ENCODE measurements around the gene NUP88.

NUP88 gene

GRCh38 chr17:5419959-5420653, 644 bp upstream of the NUP88 start, which contains the start of gene RPAIN:
RPAIN (plus strand) TSS chr17:5420182; CDS start chr17:5420211, 29 bp downstream.
- Histone ChIP-seq H3K27ac (ENCODE audit: low read depth, low read length) (peak within 1 kb of the TSS; percentile 85), H3K27me3 (ENCODE audit: insufficient read depth, low read length) (no peaks in the 10 kb centered on the region), H3K4me1 (ENCODE audit: insufficient read depth, low read length) (peaks cover 7% of the 10 kb centered on the region; the same call in 1 of the 2 replicates), H3K9me3 (ENCODE audit: insufficient read depth, low read depth, low read length) (no peaks in the 10 kb centered on the region), H3K36me3 (ENCODE audit: insufficient read depth, low read length) (peaks cover 65% of the 10 kb centered on the region), H3K4me3 (ENCODE audit: low read length) (peak within 1 kb of the TSS; percentile 89), H3K9ac (ENCODE audit: low read depth, low read length) (peak within 1 kb of the TSS; percentile 96)
- WGBS: under 1% methylated on average over 40 of the region's 41 CpGs

- H3K4me3 ChIP-seq (ENCODE audit: low read length): peak overlapping the region; percentile 89
- peak overlapping the region; percentile 82 for H3K27ac ChIP-seq (ENCODE audit: low read depth, low read length)
- no peaks in the 10 kb centered on the region for H3K27me3 ChIP-seq (ENCODE audit: insufficient read depth, low read length)
- H3K9ac ChIP-seq (ENCODE audit: low read depth, low read length): peak overlapping the region; percentile 94
- H3K4me1 ChIP-seq (ENCODE audit: insufficient read depth, low read length): peaks cover 7% of the 10 kb centered on the region; the same call in 1 of the 2 replicates
- H3K36me3 ChIP-seq (ENCODE audit: insufficient read depth, low read length): peaks cover 62% of the 10 kb centered on the region
- WGBS: under 1% methylated on average over 26 of the region's 26 CpGs
- H3K9me3 ChIP-seq (ENCODE audit: insufficient read depth, low read depth, low read length): no peaks in the 10 kb centered on the region
Observed at GRCh38 chr17:5418858-5419355, 555 bp downstream of the NUP88 start.

DNA sequence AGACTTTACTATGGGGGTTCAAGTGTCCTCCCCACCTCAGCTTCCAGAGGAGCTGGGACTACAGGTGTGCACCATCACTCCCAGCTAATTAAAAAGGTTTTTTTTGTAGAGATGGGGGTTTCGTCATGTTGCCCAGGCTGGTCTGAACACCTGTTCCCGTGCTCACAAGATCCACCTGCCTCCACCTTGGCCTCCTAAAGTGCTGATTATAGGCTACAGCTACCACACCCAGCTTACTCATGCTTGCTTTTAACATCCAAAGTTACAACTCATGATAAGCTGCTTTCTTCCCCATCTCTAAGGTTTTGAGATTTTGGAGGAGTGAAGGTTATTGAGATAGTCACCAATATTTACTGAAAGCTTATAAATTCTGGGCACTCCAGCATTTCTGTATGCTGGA, 2.6 kb downstream of the NUP88 start:
- Histone ChIP-seq H3K27ac (ENCODE audit: low read depth, low read length) (no peak overlapping the region), H3K36me3 (ENCODE audit: insufficient read depth, low read length) (peaks cover 62% of the 10 kb centered on the region), H3K4me3 (ENCODE audit: low read length) (no peak overlapping the region), H3K27me3 (ENCODE audit: insufficient read depth, low read length) (no peaks in the 10 kb centered on the region), H3K4me1 (ENCODE audit: insufficient read depth, low read length) (peaks cover 7% of the 10 kb centered on the region; the same call in 1 of the 2 replicates), H3K9ac (ENCODE audit: low read depth, low read length) (no peak overlapping the region), H3K9me3 (ENCODE audit: insufficient read depth, low read depth, low read length) (no peaks in the 10 kb centered on the region)
- WGBS: 95% methylated on average over 2 of the region's 2 CpGs

GRCh38 chr17:5413682-5414081, 5.8 kb downstream of the NUP88 start:
- Histone ChIP-seq H3K9me3 (ENCODE audit: insufficient read depth, low read depth, low read length) (no peaks in the 10 kb centered on the region), H3K36me3 (ENCODE audit: insufficient read depth, low read length) (peaks cover 82% of the 10 kb centered on the region), H3K9ac (ENCODE audit: low read depth, low read length) (no peak overlapping the region), H3K4me1 (ENCODE audit: insufficient read depth, low read length) (no peaks in the 10 kb centered on the region), H3K27ac (ENCODE audit: low read depth, low read length) (no peak overlapping the region), H3K27me3 (ENCODE audit: insufficient read depth, low read length) (no peaks in the 10 kb centered on the region), H3K4me3 (ENCODE audit: low read length) (no peak overlapping the region)
- 93% methylated on average over 4 of the region's 4 CpGs for WGBS

DNA sequence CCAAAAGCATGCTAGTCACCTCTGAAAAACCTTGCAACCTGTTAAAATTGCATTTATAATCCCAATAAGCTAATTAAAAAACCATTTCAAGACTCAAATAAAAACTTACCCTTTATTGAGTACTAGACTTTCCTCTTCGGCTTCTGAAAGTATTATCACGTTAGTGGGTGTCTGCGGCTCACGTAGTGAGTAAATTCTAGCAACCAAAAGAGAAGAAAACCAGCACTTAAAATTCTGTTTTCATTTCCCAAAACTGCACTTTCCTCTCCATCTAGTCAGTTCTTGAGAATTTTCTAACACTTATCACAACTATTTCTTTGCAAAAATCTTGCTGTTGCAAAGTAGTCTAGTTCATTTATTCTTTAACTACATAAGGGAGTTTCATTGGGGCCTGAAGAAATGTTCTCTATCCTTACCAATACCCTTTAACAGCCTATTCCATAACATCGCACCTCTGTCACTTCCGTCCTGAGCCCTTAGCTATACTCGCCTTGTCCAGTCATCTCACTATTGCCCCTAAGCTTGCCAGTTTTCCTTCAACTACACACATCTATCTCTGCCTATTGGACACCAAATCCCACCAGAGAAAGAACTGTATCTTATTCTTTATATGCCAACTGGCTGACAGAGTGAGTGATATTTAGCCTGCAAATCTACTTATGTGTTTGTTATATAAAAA, 8.7 kb downstream of the NUP88 start:
- H3K9ac ChIP-seq (ENCODE audit: low read depth, low read length): no peak overlapping the region
- peaks cover 93% of the 10 kb centered on the region for H3K36me3 ChIP-seq (ENCODE audit: insufficient read depth, low read length)
- no peaks in the 10 kb centered on the region for H3K4me1 ChIP-seq (ENCODE audit: insufficient read depth, low read length)
- WGBS: 96% methylated on average over 7 of the region's 7 CpGs
- no peaks in the 10 kb centered on the region for H3K9me3 ChIP-seq (ENCODE audit: insufficient read depth, low read depth, low read length)
- H3K27me3 ChIP-seq (ENCODE audit: insufficient read depth, low read length): no peaks in the 10 kb centered on the region
- no peak overlapping the region for H3K27ac ChIP-seq (ENCODE audit: low read depth, low read length)
- H3K4me3 ChIP-seq (ENCODE audit: low read length): no peak overlapping the region

DNA sequence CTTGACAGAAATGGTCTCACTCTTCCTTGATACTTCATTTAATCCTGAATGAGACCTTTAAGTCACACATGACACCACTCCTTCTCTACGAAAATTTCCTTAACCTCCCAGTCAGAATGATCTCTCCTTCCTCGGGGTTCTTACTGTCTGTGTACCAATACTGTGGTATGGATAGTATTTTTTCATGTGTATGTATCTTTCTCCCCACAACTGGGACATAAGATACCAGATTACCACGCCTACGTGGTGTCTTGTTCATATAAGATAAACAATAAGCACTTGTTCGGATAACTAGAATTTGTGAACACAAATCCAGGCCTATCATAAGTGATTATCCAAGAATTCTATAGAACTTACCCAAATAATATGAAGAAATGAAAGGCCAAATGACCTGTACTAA, 11.3 kb downstream of the NUP88 start:
- H3K27ac ChIP-seq (ENCODE audit: low read depth, low read length): no peak overlapping the region
- no peak overlapping the region for H3K4me3 ChIP-seq (ENCODE audit: low read length)
- H3K9ac ChIP-seq (ENCODE audit: low read depth, low read length): no peak overlapping the region
- WGBS: 72% methylated on average over 4 of the region's 5 CpGs
- no peaks in the 10 kb centered on the region for H3K27me3 ChIP-seq (ENCODE audit: insufficient read depth, low read length)
- peaks cover 95% of the 10 kb centered on the region for H3K36me3 ChIP-seq (ENCODE audit: insufficient read depth, low read length)
- H3K9me3 ChIP-seq (ENCODE audit: insufficient read depth, low read depth, low read length): no peaks in the 10 kb centered on the region
- H3K4me1 ChIP-seq (ENCODE audit: insufficient read depth, low read length): no peaks in the 10 kb centered on the region

DNA sequence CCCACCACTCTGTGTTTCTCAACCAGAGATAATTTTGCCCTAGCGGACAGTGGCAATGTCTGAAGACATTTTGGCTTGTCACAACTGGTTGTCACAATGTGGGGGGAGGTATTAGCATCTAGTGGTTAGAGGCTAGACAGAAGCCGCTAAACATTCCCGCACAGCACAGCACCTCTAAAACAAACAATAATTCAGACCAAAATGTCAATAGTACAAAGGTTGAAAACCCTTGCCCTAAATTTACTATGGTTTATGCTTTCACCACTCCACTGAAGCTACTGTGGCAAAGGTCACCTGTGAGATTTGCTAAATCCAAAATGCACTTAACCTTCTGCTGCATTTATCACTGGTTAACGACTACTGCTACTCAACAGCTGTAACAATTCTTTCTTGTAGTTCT, 14.1 kb downstream of the NUP88 start:
- Histone ChIP-seq H3K27ac (ENCODE audit: low read depth, low read length) (no peak overlapping the region), H3K27me3 (ENCODE audit: insufficient read depth, low read length) (no peaks in the 10 kb centered on the region), H3K4me1 (ENCODE audit: insufficient read depth, low read length) (no peaks in the 10 kb centered on the region), H3K9ac (ENCODE audit: low read depth, low read length) (no peak overlapping the region), H3K4me3 (ENCODE audit: low read length) (no peak overlapping the region), H3K36me3 (ENCODE audit: insufficient read depth, low read length) (peaks cover 95% of the 10 kb centered on the region), H3K9me3 (ENCODE audit: insufficient read depth, low read depth, low read length) (no peaks in the 10 kb centered on the region)
- 92% methylated on average over 4 of the region's 4 CpGs for WGBS

DNA sequence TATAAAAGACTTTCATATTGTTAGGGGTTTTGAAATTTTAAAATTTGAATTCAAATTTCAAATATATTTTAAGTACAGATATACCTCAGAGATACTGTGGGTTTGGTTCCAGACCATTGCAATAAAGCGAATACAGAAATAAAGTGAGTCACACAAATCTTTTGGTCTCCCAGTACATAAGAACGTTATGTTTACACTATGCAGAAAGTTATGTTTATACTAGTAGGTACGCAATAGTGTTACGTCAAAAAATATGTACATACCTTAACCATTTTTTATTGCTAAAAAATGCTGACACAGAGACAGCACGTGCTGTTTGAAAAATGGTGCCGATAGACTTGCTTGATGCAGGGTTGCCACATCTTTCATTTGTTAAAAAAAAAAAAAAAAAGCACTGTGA, 19.7 kb downstream of the NUP88 start:
- no peak overlapping the region for H3K4me3 ChIP-seq (ENCODE audit: low read length)
- 80% methylated on average over 6 of the region's 6 CpGs for WGBS
- H3K36me3 ChIP-seq (ENCODE audit: insufficient read depth, low read length): peaks cover 91% of the 10 kb centered on the region

DNA sequence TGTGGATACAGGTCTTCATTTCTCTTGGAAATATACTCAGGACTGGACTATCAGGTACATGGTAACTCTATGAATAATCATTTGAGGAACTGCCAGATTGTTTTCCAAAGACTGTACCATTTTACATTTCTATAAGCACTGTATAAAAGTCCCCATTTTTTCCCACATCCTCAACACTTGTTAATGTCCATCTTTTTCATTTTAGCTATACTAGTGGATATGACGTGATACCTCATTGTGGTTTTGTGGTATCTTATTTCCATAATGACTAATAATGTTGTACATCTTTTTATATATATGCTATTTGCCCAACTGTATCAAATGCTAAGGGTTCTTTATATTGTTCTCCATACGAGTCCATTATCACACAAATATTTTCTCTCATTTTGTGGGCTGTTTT, 22.9 kb downstream of the NUP88 start:
- Histone ChIP-seq H3K27me3 (ENCODE audit: insufficient read depth, low read length) (no peaks in the 10 kb centered on the region), H3K27ac (ENCODE audit: low read depth, low read length) (no peak overlapping the region), H3K4me3 (ENCODE audit: low read length) (no peak overlapping the region), H3K9ac (ENCODE audit: low read depth, low read length) (no peak overlapping the region), H3K4me1 (ENCODE audit: insufficient read depth, low read length) (no peaks in the 10 kb centered on the region), H3K9me3 (ENCODE audit: insufficient read depth, low read depth, low read length) (no peaks in the 10 kb centered on the region), H3K36me3 (ENCODE audit: insufficient read depth, low read length) (peaks cover 94% of the 10 kb centered on the region)
- no CpG with 5 or more reads among the region's 2 CpGs for whole genome bisulfite sequencing

More for the DNA sequence above, 19.7 kb downstream of the NUP88 start:
- H3K27me3 ChIP-seq (ENCODE audit: insufficient read depth, low read length): no peaks in the 10 kb centered on the region
- no peaks in the 10 kb centered on the region for H3K4me1 ChIP-seq (ENCODE audit: insufficient read depth, low read length)
- no peak overlapping the region for H3K27ac ChIP-seq (ENCODE audit: low read depth, low read length)
- H3K9me3 ChIP-seq (ENCODE audit: insufficient read depth, low read depth, low read length): no peaks in the 10 kb centered on the region
- no peak overlapping the region for H3K9ac ChIP-seq (ENCODE audit: low read depth, low read length)

GRCh38 chr17:5391678-5392077, 27.8 kb downstream of the NUP88 start:
- 95% methylated on average over 5 of the region's 5 CpGs for WGBS
- Histone ChIP-seq H3K36me3 (ENCODE audit: insufficient read depth, low read length) (peaks cover 89% of the 10 kb centered on the region), H3K27me3 (ENCODE audit: insufficient read depth, low read length) (no peaks in the 10 kb centered on the region), H3K9ac (ENCODE audit: low read depth, low read length) (no peak overlapping the region), H3K9me3 (ENCODE audit: insufficient read depth, low read depth, low read length) (no peaks in the 10 kb centered on the region), H3K27ac (ENCODE audit: low read depth, low read length) (no peak overlapping the region), H3K4me1 (ENCODE audit: insufficient read depth, low read length) (no peaks in the 10 kb centered on the region), H3K4me3 (ENCODE audit: low read length) (no peak overlapping the region)

GRCh38 chr17:5381542-5381941, 37.9 kb downstream of the NUP88 start:
- no peak overlapping the region for H3K4me3 ChIP-seq (ENCODE audit: low read length)
- no peak overlapping the region for H3K27ac ChIP-seq (ENCODE audit: low read depth, low read length)
- no peak overlapping the region for H3K9ac ChIP-seq (ENCODE audit: low read depth, low read length)
- no peaks in the 10 kb centered on the region for H3K4me1 ChIP-seq (ENCODE audit: insufficient read depth, low read length)
- H3K9me3 ChIP-seq (ENCODE audit: insufficient read depth, low read depth, low read length): no peaks in the 10 kb centered on the region
- WGBS: 95% methylated on average over 4 of the region's 4 CpGs
- peaks cover 98% of the 10 kb centered on the region for H3K36me3 ChIP-seq (ENCODE audit: insufficient read depth, low read length)
- no peaks in the 10 kb centered on the region for H3K27me3 ChIP-seq (ENCODE audit: insufficient read depth, low read length)
